Neuronal stem cell (in vitro differentiated cells): ENCODE measurements around the gene PSMA6.

Source experiments
- DNase-seq: peaks from one replicate; pipeline ENCODE4 v3.0.0-alpha.2; 2013; ENCODE audit warnings: low spot score
- H2AFZ ChIP-seq: one replicate; pipeline ENCODE4 v1.6.1; 2013; ENCODE audit warnings: mild to moderate bottlenecking, low read length, inconsistent platforms
- H2AK5ac ChIP-seq: 2 replicates; pipeline ENCODE4 v1.6.1; 2013; ENCODE audit warnings: low read depth, mild to moderate bottlenecking, inconsistent platforms, low read length, moderate library complexity, mixed read lengths
- H2BK120ac ChIP-seq: 2 replicates; pipeline ENCODE4 v1.6.1; 2013; ENCODE audit warnings: low read depth, mild to moderate bottlenecking, inconsistent platforms, low read length, moderate library complexity, mixed read lengths
- H2BK12ac ChIP-seq: one replicate; pipeline ENCODE4 v1.6.1; 2013; ENCODE audit warnings: low read length, inconsistent platforms
- H2BK15ac ChIP-seq: 2 replicates; pipeline ENCODE4 v1.6.1; 2013; ENCODE audit warnings: mild to moderate bottlenecking, low read length, inconsistent platforms, mixed read lengths
- H2BK5ac ChIP-seq: one replicate; pipeline ENCODE4 v1.6.1; 2013; ENCODE audit warnings: inconsistent platforms, mild to moderate bottlenecking, low read length, moderate library complexity
- H3K14ac ChIP-seq: one replicate; pipeline ENCODE4 v1.6.1; 2013; ENCODE audit warnings: low read length, inconsistent platforms
- H3K18ac ChIP-seq: 2 replicates; pipeline ENCODE4 v1.6.1; 2013; ENCODE audit warnings: low read length, inconsistent platforms
- H3K23ac ChIP-seq: 2 replicates; pipeline ENCODE4 v1.6.1; 2013; ENCODE audit warnings: low read depth, mild to moderate bottlenecking, mixed read lengths, low read length, inconsistent platforms; ENCODE audit not compliant: poor library complexity
- H3K27ac ChIP-seq: replicated peaks from 3 replicates; pipeline ENCODE4 v1.5.1; 2013; ENCODE audit warnings: low read length, inconsistent platforms
- H3K27me3 ChIP-seq, 3 experiments: 2 replicates each; pipeline ENCODE4 v1.6.1; 2013; ENCODE audit warnings: low read length in 3 of 3, mild to moderate bottlenecking in 2 of 3, inconsistent platforms in 1 of 3, low read depth in 1 of 3, mixed read lengths in 1 of 3, moderate library complexity in 1 of 3; ENCODE audit not compliant: control insufficient read depth in 3 of 3, insufficient read depth in 3 of 3
- H3K36me3 ChIP-seq, 2 donors: replicated peaks in 1 of 2; 2 replicates each; pipeline ENCODE4 v1.6.1; 2013; ENCODE audit warnings: low read length in 2 of 2; ENCODE audit not compliant: control insufficient read depth in 2 of 2, insufficient read depth in 2 of 2
- H3K4ac ChIP-seq: 2 replicates; pipeline ENCODE4 v1.6.1; 2013; ENCODE audit warnings: inconsistent platforms, mild to moderate bottlenecking, low read length, moderate library complexity
- H3K4me1 ChIP-seq, 2 donors: 1 replicate in 1 of 2; 2 replicates in 1 of 2; pipeline ENCODE4 v1.6.1; 2013; ENCODE audit warnings: low read length in 2 of 2, low read depth in 1 of 2; ENCODE audit not compliant: control insufficient read depth in 2 of 2, insufficient read depth in 1 of 2
- H3K4me2 ChIP-seq: one replicate; pipeline ENCODE4 v1.6.1; 2013; ENCODE audit warnings: mild to moderate bottlenecking, low read length, inconsistent platforms; ENCODE audit not compliant: insufficient read depth, poor library complexity, severe bottlenecking
- H3K4me3 ChIP-seq, 2 donors: 2 replicates each; pipeline ENCODE4 v1.5.1; 2013; ENCODE audit warnings: low read length in 2 of 2, mild to moderate bottlenecking in 2 of 2, inconsistent platforms in 1 of 2, moderate library complexity in 1 of 2
- H3K79me1 ChIP-seq: one replicate; pipeline ENCODE4 v1.6.1; 2013; ENCODE audit warnings: low read depth, mild to moderate bottlenecking, inconsistent platforms, low read length, moderate library complexity
- H3K9ac ChIP-seq: one replicate; pipeline ENCODE4 v1.6.1; 2013; ENCODE audit warnings: mild to moderate bottlenecking, low read depth, low read length, inconsistent platforms; ENCODE audit not compliant: poor library complexity
- H3K9me3 ChIP-seq, 2 donors: replicated peaks in 1 of 2; 2 replicates each; pipeline versions ENCODE3 to v1.6.1; 2013; ENCODE audit warnings: low read length in 2 of 2, mild to moderate bottlenecking in 2 of 2, inconsistent platforms in 1 of 2, low read depth in 1 of 2, mixed read lengths in 1 of 2, moderate library complexity in 1 of 2; ENCODE audit not compliant: control insufficient read depth in 2 of 2, insufficient read depth in 1 of 2
- H4K8ac ChIP-seq: one replicate; pipeline ENCODE4 v1.6.1; 2013; ENCODE audit warnings: low read depth, mild to moderate bottlenecking, inconsistent platforms, low read length, moderate library complexity
- H4K91ac ChIP-seq: one replicate; pipeline ENCODE4 v1.6.1; 2013; ENCODE audit warnings: low read length, low read depth, mild to moderate bottlenecking, inconsistent platforms; ENCODE audit not compliant: poor library complexity
- WGBS, 2 donors: extraction: QIAGEN DNeasy Blood & Tissue Kit; methylation state at CpG; one replicate each; pipeline ENCODE4 v1.1.7; 2013; ENCODE audit warnings: missing lambda C conversion rate in 2 of 2, mixed read lengths in 1 of 2; ENCODE audit not compliant: insufficient read length in 2 of 2, insufficient replicate concordance in 1 of 2; ENCODE audit errors: extremely low coverage in 2 of 2; 5-methylcytosine and 5-hydroxymethylcytosine counted together

The PSMA6 gene

DNA sequence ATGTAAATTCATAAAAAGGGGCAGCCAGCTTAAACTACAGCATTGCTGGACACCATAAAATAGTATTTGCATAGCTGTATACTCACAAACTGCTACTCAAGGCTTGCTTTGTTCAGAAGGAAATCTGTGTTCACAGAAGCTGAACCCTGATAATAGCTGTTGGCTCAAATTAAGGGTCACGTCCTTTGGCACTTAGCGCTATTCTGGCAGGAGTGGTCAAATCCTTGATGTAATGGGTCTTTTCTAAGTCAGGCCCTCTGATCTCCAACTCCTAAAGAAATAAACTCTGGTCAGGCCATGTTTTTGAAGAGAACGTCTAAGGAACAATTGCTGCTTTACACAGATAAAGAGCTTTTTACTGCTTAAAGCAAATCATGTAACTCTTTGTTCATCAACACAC, 12.8 kb upstream of the PSMA6 start:
- no peak for DNase-seq
- H2BK15ac ChIP-seq = no peak overlapping the region

DNA sequence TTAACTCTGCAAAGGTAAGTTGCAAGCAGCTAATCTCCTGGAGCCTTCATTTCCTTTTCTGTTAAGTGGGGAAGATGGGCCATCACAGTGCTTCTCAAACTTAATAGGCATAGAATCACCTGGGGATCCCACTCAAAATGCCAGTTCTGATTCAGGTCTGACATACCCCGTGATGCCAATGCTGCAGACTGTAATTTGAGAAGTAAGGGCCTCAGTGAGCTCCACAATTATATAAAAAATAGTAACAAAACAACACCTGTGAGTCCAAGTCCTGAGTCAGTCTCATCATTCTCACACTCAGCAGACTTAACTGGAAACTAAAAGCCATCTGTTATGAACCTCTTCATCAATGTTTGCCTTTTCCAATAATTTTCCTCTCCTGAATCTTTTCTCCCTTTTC, 10.8 kb upstream of the PSMA6 start:
- WGBS, 2 donors = no CpG with 5 or more reads among the region's 1 CpG

More for the DNA sequence above, 12.8 kb upstream of the PSMA6 start:
- WGBS, 2 donors = no CpG with 5 or more reads among the region's 3 CpGs
- Histone ChIP-seq H2BK5ac (no peak overlapping the region), H3K14ac (no peak overlapping the region), H3K4me2 (no peak overlapping the region), H3K9ac (no peak overlapping the region), H3K36me3 (peaks cover 1 to 37% of the 10 kb centered on the region in 2 donors), H4K8ac (no peak overlapping the region), H4K91ac (no peak overlapping the region), H2AK5ac (no peak overlapping the region), H2BK12ac (no peak overlapping the region), H3K23ac (no peak overlapping the region), H3K4me1 (no peaks in the 10 kb centered on the region), H3K9me3 (no peaks in the 10 kb centered on the region), H2BK120ac (no peak overlapping the region), H3K4me3 (no peak overlapping the region), H3K79me1 (no peaks in the 10 kb centered on the region), H3K27me3 (no peaks in the 10 kb centered on the region), H3K27ac (no peak overlapping the region), H3K4ac (no peak overlapping the region), H2AFZ (no peak overlapping the region), H3K18ac (no peak overlapping the region)

DNA sequence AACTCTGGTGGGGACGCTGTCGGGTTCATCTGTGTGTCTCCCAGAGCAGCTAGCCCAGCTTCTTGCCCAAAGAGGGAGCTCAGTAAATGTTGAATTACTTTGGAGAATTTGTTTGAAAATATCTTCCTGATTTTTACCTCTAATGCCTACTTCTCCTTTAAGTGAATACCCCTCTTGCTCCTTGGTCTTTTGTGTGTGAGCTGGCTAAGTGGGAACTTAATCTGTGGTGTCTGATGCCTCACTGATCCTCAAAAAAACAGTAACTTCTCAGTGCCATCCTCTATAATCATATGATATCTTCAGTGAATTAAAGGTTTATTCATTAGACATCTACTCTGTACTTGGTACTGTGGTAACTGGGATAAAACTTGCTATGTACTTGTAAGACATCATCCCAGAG, 7.7 kb upstream of the PSMA6 start:
- Histone ChIP-seq H3K14ac (no peak overlapping the region), H3K4ac (no peak overlapping the region), H3K79me1 (no peaks in the 10 kb centered on the region), H3K4me1 (no peaks in the 10 kb centered on the region), H3K27ac (no peak overlapping the region), H3K36me3 (peaks cover 0 to 13% of the 10 kb centered on the region in 2 donors), H3K4me2 (no peak overlapping the region), H4K91ac (no peak overlapping the region), H4K8ac (no peak overlapping the region), H2AFZ (no peak overlapping the region), H3K18ac (no peak overlapping the region), H2BK12ac (no peak overlapping the region), H2BK120ac (no peak overlapping the region), H2AK5ac (no peak overlapping the region), H2BK5ac (no peak overlapping the region), H3K4me3 (no peak overlapping the region), H3K9ac (no peak overlapping the region), H3K9me3 (no peaks in the 10 kb centered on the region), H3K27me3 (no peaks in the 10 kb centered on the region), H2BK15ac (no peak overlapping the region), H3K23ac (no peak overlapping the region)
- no CpG with 5 or more reads among the region's 2 CpGs for WGBS, 2 donors
- no peak for DNase-seq

More for the DNA sequence above, 10.8 kb upstream of the PSMA6 start:
- Histone ChIP-seq H2BK120ac (no peak overlapping the region), H3K4ac (no peak overlapping the region), H3K27ac (no peak overlapping the region), H3K18ac (no peak overlapping the region), H4K91ac (no peak overlapping the region), H3K14ac (no peak overlapping the region), H3K9ac (no peak overlapping the region), H4K8ac (no peak overlapping the region), H2BK12ac (no peak overlapping the region), H2AK5ac (no peak overlapping the region), H3K23ac (no peak overlapping the region), H2AFZ (no peak overlapping the region), H3K4me2 (no peak overlapping the region), H3K9me3 (no peaks in the 10 kb centered on the region), H2BK15ac (no peak overlapping the region), H3K79me1 (no peaks in the 10 kb centered on the region), H3K4me1 (no peaks in the 10 kb centered on the region), H3K4me3 (no peak overlapping the region), H3K36me3 (peaks cover 0 to 21% of the 10 kb centered on the region in 2 donors), H3K27me3 (no peaks in the 10 kb centered on the region), H2BK5ac (no peak overlapping the region)
- no peak for DNase-seq

DNA sequence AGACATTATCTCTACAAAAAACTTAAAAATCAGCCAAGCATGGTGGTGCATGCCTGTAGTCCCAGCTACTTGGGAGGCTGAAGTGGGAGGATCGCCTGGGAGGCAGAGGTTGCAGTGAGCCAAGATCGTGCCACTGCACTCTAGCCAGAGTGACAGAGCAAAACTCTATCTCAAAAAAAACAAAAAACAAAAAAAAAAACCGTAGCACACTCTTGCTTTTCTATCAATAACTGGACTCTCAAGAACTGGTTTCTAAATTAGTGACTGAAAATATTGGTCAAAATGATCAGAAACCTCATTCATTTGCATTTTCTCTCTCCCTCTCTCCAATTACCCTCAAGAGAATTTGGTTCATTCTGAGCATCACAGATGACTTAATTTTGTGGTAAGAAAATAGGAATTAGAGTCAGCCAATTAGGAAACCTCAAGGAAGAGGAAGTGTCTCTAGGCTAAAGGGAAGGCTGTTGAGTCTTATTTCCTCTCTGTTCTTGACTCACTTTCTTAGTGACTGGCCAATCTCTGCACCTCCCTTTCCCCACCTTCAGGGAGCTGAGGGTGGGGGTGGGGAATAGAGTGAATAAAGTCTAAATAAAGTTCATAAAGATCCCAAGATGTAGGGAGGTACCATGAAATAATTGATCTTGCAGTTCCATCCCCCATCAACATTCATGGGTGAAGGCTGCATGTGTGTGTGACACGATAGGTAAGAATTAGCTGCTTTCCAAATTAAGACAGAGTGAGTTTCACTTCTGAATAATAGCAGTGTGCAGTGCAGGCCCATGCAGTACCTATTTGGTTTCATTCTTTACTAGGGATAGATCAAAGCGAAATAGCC, 6.8 kb upstream of the PSMA6 start:
- Histone ChIP-seq H3K14ac (no peak overlapping the region), H2AFZ (no peak overlapping the region), H3K9me3 (no peaks in the 10 kb centered on the region), H2BK12ac (no peak overlapping the region), H3K27ac (no peak overlapping the region), H3K9ac (no peak overlapping the region), H3K4me1 (no peaks in the 10 kb centered on the region), H2AK5ac (no peak overlapping the region), H3K23ac (no peak overlapping the region), H3K18ac (no peak overlapping the region), H3K36me3 (peaks cover 0 to 12% of the 10 kb centered on the region in 2 donors), H3K4ac (no peak overlapping the region), H3K79me1 (no peaks in the 10 kb centered on the region), H2BK120ac (no peak overlapping the region), H2BK5ac (no peak overlapping the region), H4K91ac (no peak overlapping the region), H4K8ac (no peak overlapping the region), H3K4me3 (no peak overlapping the region), H3K27me3 (no peaks in the 10 kb centered on the region), H2BK15ac (no peak overlapping the region), H3K4me2 (no peak overlapping the region)
- DNase-seq = no peak
- WGBS, 2 donors = no CpG with 5 or more reads among the region's 5 CpGs
